Spleen (tissue), 11 donors: Measurements from ENCODE around the gene TEDC1. TPM values are rescaled to one million over a fixed set of nuclear protein-coding genes. Genes with fewer than 3 reads are reported as not detected.
A peak's percentile ranks its signal among the peaks of the same experiment; 100 is the strongest.

Experiments
- DNase-seq: peaks from one replicate; pipeline ENCODE4 v3.0.0-alpha.2; 2020
- H3K27ac ChIP-seq, 8 donors: fragments of 200-600 bp; sonication (generic) in 7 of 8; 1 replicate in 4 of 8; 2 replicates in 4 of 8; pipeline versions ENCODE4 v1.5.0 to v1.8.0; 2016 to 2021; ENCODE audit warnings: inconsistent platforms in 4 of 8, mild to moderate bottlenecking in 4 of 8, moderate library complexity in 1 of 8
- H3K27me3 ChIP-seq, 7 donors: fragments of 200-600 bp; sonication (generic) in 6 of 7; replicated peaks in 1 of 7; 1 replicate in 4 of 7; 2 replicates in 3 of 7; pipeline versions ENCODE4 v1.5.0 to v1.8.0; 2016 to 2021; ENCODE audit warnings: inconsistent platforms in 3 of 7, mild to moderate bottlenecking in 1 of 7
- H3K36me3 ChIP-seq, 6 donors: fragments of 200-600 bp; sonication (generic) in 5 of 6; 1 replicate in 4 of 6; 2 replicates in 2 of 6; pipeline versions ENCODE4 v1.5.0 to v1.8.0; 2016 to 2021; ENCODE audit warnings: inconsistent platforms in 2 of 6
- H3K4me1 ChIP-seq, 6 donors: fragments of 200-600 bp; sonication (generic) in 5 of 6; 1 replicate in 3 of 6; 2 replicates in 3 of 6; pipeline versions ENCODE4 v1.5.0 to v1.8.0; 2016 to 2021; ENCODE audit warnings: inconsistent platforms in 3 of 6
- H3K4me3 ChIP-seq, 8 donors: fragments of 200-600 bp; sonication (generic) in 7 of 8; 1 replicate in 4 of 8; 2 replicates in 4 of 8; pipeline versions ENCODE4 v1.5.0 to v1.8.0; 2016 to 2021; ENCODE audit warnings: inconsistent platforms in 4 of 8, mild to moderate bottlenecking in 4 of 8, moderate library complexity in 2 of 8
- H3K9me3 ChIP-seq, 8 donors: fragments of 200-600 bp; sonication (generic) in 7 of 8; 1 replicate in 4 of 8; 2 replicates in 4 of 8; pipeline versions ENCODE4 v1.5.0 to v1.8.0; 2016 to 2021; ENCODE audit warnings: inconsistent platforms in 4 of 8
- CTCF ChIP-seq, 11 experiments: fragments of 200-600 bp in 7 of 11; fragments of 450-650 bp in 4 of 11; sonication (generic) in 4 of 11; IDR thresholded peaks in 8 of 11; conservative IDR thresholded peaks in 3 of 11; 1 replicate in 7 of 11; 2 replicates in 4 of 11; pipeline versions ENCODE4 v1.4.0 to v1.8.0; 2016 to 2021; ENCODE audit warnings: antibody characterized with exemption in 11 of 11, inconsistent platforms in 4 of 11, mild to moderate bottlenecking in 1 of 11
- POLR2A ChIP-seq, 3 donors: fragments of 450-650 bp; IDR thresholded peaks; one replicate each; pipeline ENCODE4 v1.5.1; 2017; ENCODE audit warnings: antibody characterized with exemption in 3 of 3, mild to moderate bottlenecking in 1 of 3
- POLR2AphosphoS5 ChIP-seq, 3 donors: sonication (generic); formaldehyde crosslinking; IDR thresholded peaks; one replicate each; pipeline ENCODE4 v1.5.1; 2017; ENCODE audit warnings: antibody characterized with exemption in 3 of 3
- WGBS, 5 donors: extraction: QIAGEN DNeasy Blood & Tissue Kit in 3 of 5; methylation state at CpG; one replicate each; pipeline versions ENCODE4 v1.1.5 to v1.1.7; 2013 to 2018; 5-methylcytosine and 5-hydroxymethylcytosine counted together
- intact Hi-C: fragments of 100-400 bp; cut with DNase I; formaldehyde crosslinking; loops from one replicate; pipeline ENCODE4 v1.15.0; 2023; ENCODE audit warnings: low total_unique reads
- polyA plus RNA-seq, 3 donors: library from polyadenylated mRNA; stranded (reverse); fragments of 200-250 nt; gene quantifications; one replicate each; pipeline ENCODE4 v1.2.1, GENCODE V29; 2013
- total RNA-seq, 7 donors: library from RNA; depleted of rRNA in 3 of 7; stranded (reverse); fragments of >200 nt in 3 of 7; fragmentation: NEBNext Ultra II Directional in 4 of 7; extraction: Animal tissue kit (Norgen Biotek cat#: 25700) in 4 of 7; gene quantifications; one replicate each; pipeline versions ENCODE4 v1.1.0 to v1.2.1, GENCODE V29; 2016 to 2021
- donor health status: healthy with polysubstance abuse.
- donor health status: DM: no; HTN: no; CAD: no; lungs with moderate emphysema.
- donor health status: DM: no; HTN: no; CAD: no.
- donor health status: Bipolar disorder and iron deficiency.
- donor health status: healthy.
- donor health status: DM: no; HTN: no; CAD: no.
- donor health status: DM: yes; HTN: yes; CAD: no.

Gene TEDC1
- total and polyA plus RNA-seq, 10 donors = 5.3 to 31.5 (median 12.3) TPM

GRCh38 chr14:105450123-105450505 is 40.9 kb upstream of the TEDC1 start:
- H3K36me3 ChIP-seq = peaks cover 0 to 85% (median 46%) of the 10 kb centered on the region in 6 donors
- no peak for DNase-seq
- TF ChIP-seq POLR2AphosphoS5 (IDR thresholded peaks at IDR 0.05) = peak in 1 of 3 donors; percentile 9
- TF ChIP-seq CTCF (IDR thresholded peaks at IDR 0.05 in 8 of 11, conservative IDR thresholded peaks at IDR 0.05 in 3 of 11) = no peak
- WGBS, 5 donors = 84 to 94% (median 88%) methylated on average over 16 to 22 of the region's 22 CpGs
- peaks cover 4 to 19% (median 12%) of the 10 kb centered on the region in 6 donors for H3K4me1 ChIP-seq
- no peak overlapping the region for H3K4me3 ChIP-seq
- H3K27me3 ChIP-seq = no peaks in the 10 kb centered on the region
- H3K9me3 ChIP-seq = no peaks in the 10 kb centered on the region
- intact Hi-C loops = no loop called here
- H3K27ac ChIP-seq = no peak overlapping the region

GRCh38 chr14:105450864-105451720 is 40.0 kb upstream of the TEDC1 start:
- Histone ChIP-seq H3K4me1 (peaks cover 4 to 19% (median 12%) of the 10 kb centered on the region in 6 donors), H3K36me3 (peaks cover 0 to 85% (median 55%) of the 10 kb centered on the region in 6 donors), H3K27ac (no peak overlapping the region), H3K4me3 (no peak overlapping the region), H3K9me3 (no peaks in the 10 kb centered on the region), H3K27me3 (no peaks in the 10 kb centered on the region)
- DNase-seq = no peak
- TF ChIP-seq POLR2AphosphoS5 (IDR thresholded peaks at IDR 0.05) (no peak), POLR2A (IDR thresholded peaks at IDR 0.05) (no peak), CTCF (IDR thresholded peaks at IDR 0.05 in 8 of 11, conservative IDR thresholded peaks at IDR 0.05 in 3 of 11) (no peak)
- intact Hi-C loops = no loop called here
- 93 to 95% (median 93%) methylated on average over 22 to 29 of the region's 29 CpGs for WGBS, 5 donors

GRCh38 chr14:105452963-105453362 is 38.1 kb upstream of the TEDC1 start:
- no peak for DNase-seq
- Histone ChIP-seq H3K4me3 (no peak overlapping the region), H3K9me3 (no peaks in the 10 kb centered on the region), H3K27me3 (no peaks in the 10 kb centered on the region), H3K36me3 (peaks cover 0 to 88% (median 72%) of the 10 kb centered on the region in 6 donors), H3K4me1 (peaks cover 4 to 18% (median 12%) of the 10 kb centered on the region in 6 donors), H3K27ac (no peak overlapping the region)
- peak in 1 of 3 donors; percentile 43 for TF ChIP-seq POLR2AphosphoS5 (IDR thresholded peaks at IDR 0.05)
- no peak for TF ChIP-seq CTCF (IDR thresholded peaks at IDR 0.05 in 8 of 11, conservative IDR thresholded peaks at IDR 0.05 in 3 of 11)
- 88 to 91% (median 90%) methylated on average over 11 to 14 of the region's 14 CpGs for WGBS, 5 donors
- intact Hi-C loops = no loop called here

GRCh38 chr14:105453847-105454246 is 37.2 kb upstream of the TEDC1 start:
- no peak for DNase-seq
- H3K9me3 ChIP-seq = no peaks in the 10 kb centered on the region
- TF ChIP-seq CTCF (IDR thresholded peaks at IDR 0.05 in 8 of 11, conservative IDR thresholded peaks at IDR 0.05 in 3 of 11) (no peak), POLR2A (IDR thresholded peaks at IDR 0.05) (no peak)
- H3K27ac ChIP-seq = no peak overlapping the region
- peaks cover 0 to 96% (median 76%) of the 10 kb centered on the region in 6 donors for H3K36me3 ChIP-seq
- H3K27me3 ChIP-seq = no peaks in the 10 kb centered on the region
- 87 to 93% (median 88%) methylated on average over 14 of the region's 14 CpGs for whole genome bisulfite sequencing, 5 donors
- intact Hi-C loops = no loop called here
- peaks cover 1 to 9% (median 5%) of the 10 kb centered on the region in 6 donors for H3K4me1 ChIP-seq
- H3K4me3 ChIP-seq = no peak overlapping the region
